ENCODE measurements around the gene JMJD1C. TPM values are rescaled to one million over a fixed set of nuclear protein-coding genes. Genes with fewer than 3 reads are reported as not detected.

The JMJD1C gene
- total and polyA plus RNA-seq, 10 of the 15 experiments (the other 5 are each of a cell fraction or from before 2014, with no cell fraction given): 31.2 to 83.3 (median 49.5) TPM

DNA sequence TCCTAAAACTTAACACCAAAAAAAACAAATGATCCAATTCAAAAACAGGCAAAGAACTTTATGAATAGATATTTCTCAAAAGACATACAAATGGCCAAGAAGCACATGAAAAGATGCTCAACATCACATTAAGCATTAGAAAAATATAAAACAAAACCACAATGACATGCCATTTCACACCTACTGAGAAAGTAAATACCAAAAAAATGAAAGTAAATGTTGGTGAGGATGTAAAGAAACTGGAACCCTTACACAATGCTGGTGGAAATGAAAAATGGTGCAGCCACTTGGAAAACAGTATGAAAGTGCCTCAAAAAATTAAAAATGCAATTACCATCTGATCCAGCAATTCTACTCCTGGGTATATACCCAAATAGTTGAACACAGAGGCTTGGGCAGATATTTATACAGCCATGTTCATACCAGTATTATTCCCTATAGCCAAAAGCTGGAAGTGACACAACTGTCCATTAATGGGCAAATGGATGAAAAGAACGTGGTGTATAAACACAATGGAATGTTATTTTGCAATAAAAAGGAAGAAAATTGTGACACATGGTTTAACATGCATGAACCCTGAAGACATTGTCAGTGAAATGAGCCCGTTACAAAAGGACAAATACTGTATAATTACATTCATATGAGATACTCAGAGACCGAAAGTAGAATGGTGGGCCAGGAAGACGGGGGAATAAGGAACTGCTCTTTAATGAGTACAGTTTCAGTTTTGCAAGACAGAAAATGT, 89.0 kb downstream of the JMJD1C start (continued):
- TF ChIP-seq, protein P1, sequence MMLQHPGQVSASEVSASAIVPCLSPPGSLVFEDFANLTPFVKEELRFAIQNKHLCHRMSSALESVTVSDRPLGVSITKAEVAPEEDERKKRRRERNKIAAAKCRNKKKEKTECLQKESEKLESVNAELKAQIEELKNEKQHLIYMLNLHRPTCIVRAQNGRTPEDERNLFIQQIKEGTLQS (IDR thresholded peaks at IDR 0.05; ENCODE audit: borderline replicate concordance, extremely low read depth, low read depth, low read length): no peak
- TF ChIP-seq, protein P2, sequence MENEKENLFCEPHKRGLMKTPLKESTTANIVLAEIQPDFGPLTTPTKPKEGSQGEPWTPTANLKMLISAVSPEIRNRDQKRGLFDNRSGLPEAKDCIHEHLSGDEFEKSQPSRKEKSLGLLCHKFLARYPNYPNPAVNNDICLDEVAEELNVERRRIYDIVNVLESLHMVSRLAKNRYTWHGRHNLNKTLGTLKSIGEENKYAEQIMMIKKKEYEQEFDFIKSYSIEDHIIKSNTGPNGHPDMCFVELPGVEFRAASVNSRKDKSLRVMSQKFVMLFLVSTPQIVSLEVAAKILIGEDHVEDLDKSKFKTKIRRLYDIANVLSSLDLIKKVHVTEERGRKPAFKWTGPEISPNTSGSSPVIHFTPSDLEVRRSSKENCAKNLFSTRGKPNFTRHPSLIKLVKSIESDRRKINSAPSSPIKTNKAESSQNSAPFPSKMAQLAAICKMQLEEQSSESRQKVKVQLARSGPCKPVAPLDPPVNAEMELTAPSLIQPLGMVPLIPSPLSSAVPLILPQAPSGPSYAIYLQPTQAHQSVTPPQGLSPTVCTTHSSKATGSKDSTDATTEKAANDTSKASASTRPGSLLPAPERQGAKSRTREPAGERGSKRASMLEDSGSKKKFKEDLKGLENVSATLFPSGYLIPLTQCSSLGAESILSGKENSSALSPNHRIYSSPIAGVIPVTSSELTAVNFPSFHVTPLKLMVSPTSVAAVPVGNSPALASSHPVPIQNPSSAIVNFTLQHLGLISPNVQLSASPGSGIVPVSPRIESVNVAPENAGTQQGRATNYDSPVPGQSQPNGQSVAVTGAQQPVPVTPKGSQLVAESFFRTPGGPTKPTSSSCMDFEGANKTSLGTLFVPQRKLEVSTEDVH (IDR thresholded peaks at IDR 0.05; ENCODE audit: low read depth, partially characterized antibody): no peak
- TF ChIP-seq TCF3 (IDR thresholded peaks at IDR 0.05; ENCODE audit: borderline replicate concordance, insufficient read depth, low read depth, low read length): no peak
- no peak for TF ChIP-seq PAX5 (IDR thresholded peaks at IDR 0.05; ENCODE audit: borderline replicate concordance, low read depth, low read length)
- no peak for TF ChIP-seq MEF2A (IDR thresholded peaks at IDR 0.05; ENCODE audit: insufficient read depth, low read depth, low read length)
- no peak for TF ChIP-seq ZSCAN29 (IDR thresholded peaks at IDR 0.05)
- TF ChIP-seq SREBF1 (IDR thresholded peaks at IDR 0.05; ENCODE audit: low read length): no peak
- no peak for TF ChIP-seq SMAD1 (IDR thresholded peaks at IDR 0.05; ENCODE audit: low read depth, partially characterized antibody)
- no peak for TF ChIP-seq POU2F2 (IDR thresholded peaks at IDR 0.05; ENCODE audit: borderline replicate concordance, low read depth, low read length)
- no peak for TF ChIP-seq ZNF622 (IDR thresholded peaks at IDR 0.05)

Data from GM12878 (cell line).